ENCODE measurements around the gene CCDC138.

- TF ChIP-seq, protein P1, sequence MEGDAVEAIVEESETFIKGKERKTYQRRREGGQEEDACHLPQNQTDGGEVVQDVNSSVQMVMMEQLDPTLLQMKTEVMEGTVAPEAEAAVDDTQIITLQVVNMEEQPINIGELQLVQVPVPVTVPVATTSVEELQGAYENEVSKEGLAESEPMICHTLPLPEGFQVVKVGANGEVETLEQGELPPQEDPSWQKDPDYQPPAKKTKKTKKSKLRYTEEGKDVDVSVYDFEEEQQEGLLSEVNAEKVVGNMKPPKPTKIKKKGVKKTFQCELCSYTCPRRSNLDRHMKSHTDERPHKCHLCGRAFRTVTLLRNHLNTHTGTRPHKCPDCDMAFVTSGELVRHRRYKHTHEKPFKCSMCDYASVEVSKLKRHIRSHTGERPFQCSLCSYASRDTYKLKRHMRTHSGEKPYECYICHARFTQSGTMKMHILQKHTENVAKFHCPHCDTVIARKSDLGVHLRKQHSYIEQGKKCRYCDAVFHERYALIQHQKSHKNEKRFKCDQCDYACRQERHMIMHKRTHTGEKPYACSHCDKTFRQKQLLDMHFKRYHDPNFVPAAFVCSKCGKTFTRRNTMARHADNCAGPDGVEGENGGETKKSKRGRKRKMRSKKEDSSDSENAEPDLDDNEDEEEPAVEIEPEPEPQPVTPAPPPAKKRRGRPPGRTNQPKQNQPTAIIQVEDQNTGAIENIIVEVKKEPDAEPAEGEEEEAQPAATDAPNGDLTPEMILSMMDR (IDR thresholded peaks at IDR 0.05), result no peak
- TF ChIP-seq POLR2A (IDR thresholded peaks at IDR 0.05), result no peak
Measured at GRCh38 chr2:108787216-108787541, 608 bp downstream of the CCDC138 start.

Measured in heart left ventricle (tissue), 13 donors.